HL-60 (cell line): Measurements from ENCODE around the gene EFNA5.
A peak's percentile ranks its signal among the peaks of the same experiment; 100 is the strongest.

ENCODE experiments used
- DNase-seq, 2 experiments: peaks; one replicate each; pipeline ENCODE4 v3.0.0-alpha.2; 2010 to 2020; ENCODE audit warnings: low read depth in 1 of 2, low spot score in 1 of 2
- H3K27ac ChIP-seq: fragments of 250-450 bp; sonication (Bioruptor Pico); replicated peaks from 2 replicates; pipeline ENCODE4 v1.5.1; 2020; ENCODE audit warnings: mild to moderate bottlenecking, moderate library complexity
- H3K27me3 ChIP-seq: fragments of 250-450 bp; sonication (Bioruptor Pico); 2 replicates; pipeline ENCODE4 v1.5.1; 2021; ENCODE audit warnings: mild to moderate bottlenecking, moderate library complexity; ENCODE audit not compliant: insufficient read depth, poor library complexity, severe bottlenecking
- H3K4me3 ChIP-seq: replicated peaks from 2 replicates; pipeline ENCODE4 v1.5.1; 2011; ENCODE audit warnings: mild to moderate bottlenecking, control low read depth, low read length; ENCODE audit not compliant: insufficient read depth
- GABPA ChIP-seq: IDR thresholded peaks from 2 replicates; pipeline ENCODE4 v1.6.1; 2012; ENCODE audit warnings: low read depth
- POLR2AphosphoS5 ChIP-seq: IDR thresholded peaks from 2 replicates; pipeline ENCODE4 v1.6.1; 2012; ENCODE audit warnings: low read depth
- SPI1 ChIP-seq: IDR thresholded peaks from 2 replicates; pipeline ENCODE4 v1.6.1; 2012; ENCODE audit warnings: low read depth, mild to moderate bottlenecking, borderline replicate concordance
- TF ChIP-seq, protein P1 (sequence below): IDR thresholded peaks from one replicate; pipeline ENCODE4 v1.5.1; 2011; ENCODE audit warnings: low read length, control low read depth, inconsistent platforms; ENCODE audit not compliant: insufficient read depth
- TF ChIP-seq, protein P2 (sequence below): IDR thresholded peaks from 2 replicates; pipeline ENCODE4 v1.6.1; 2012; ENCODE audit warnings: low read depth; ENCODE audit not compliant: insufficient replicate concordance

EFNA5 gene

DNA sequence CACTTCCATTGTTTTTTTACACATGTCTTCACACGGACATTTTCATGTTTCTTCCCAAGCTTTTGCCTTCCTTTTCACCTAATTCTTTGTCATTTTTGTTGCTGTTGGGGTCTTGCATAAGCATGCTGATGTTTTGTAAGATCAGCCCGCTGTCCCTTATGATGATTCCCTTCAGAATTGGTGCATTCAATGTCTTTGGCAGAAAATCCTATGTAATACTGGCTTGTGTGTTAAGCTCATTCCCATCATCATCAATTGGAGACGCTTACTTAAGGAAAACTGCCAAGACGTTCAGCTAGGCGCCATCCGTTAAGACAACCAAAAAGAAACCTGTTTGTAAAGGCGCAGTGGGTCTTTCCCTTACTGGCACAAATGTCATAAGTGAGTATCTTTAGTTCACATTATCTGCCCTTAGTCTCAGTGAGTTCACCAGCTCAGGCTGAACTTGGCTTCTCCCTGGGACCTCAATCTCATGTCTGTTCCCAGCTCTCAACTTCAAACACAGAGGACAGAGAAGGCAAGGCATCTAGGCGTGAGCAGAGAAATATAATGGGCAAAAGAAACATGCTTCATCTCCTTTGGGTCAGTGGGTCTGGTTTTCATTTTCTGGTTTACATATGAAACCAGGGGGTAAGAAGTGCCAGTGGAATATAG is 97.9 kb downstream of the EFNA5 start:
- TF ChIP-seq GABPA (no peak), POLR2AphosphoS5 (no peak), SPI1 (no peak)
- TF ChIP-seq, protein P1, sequence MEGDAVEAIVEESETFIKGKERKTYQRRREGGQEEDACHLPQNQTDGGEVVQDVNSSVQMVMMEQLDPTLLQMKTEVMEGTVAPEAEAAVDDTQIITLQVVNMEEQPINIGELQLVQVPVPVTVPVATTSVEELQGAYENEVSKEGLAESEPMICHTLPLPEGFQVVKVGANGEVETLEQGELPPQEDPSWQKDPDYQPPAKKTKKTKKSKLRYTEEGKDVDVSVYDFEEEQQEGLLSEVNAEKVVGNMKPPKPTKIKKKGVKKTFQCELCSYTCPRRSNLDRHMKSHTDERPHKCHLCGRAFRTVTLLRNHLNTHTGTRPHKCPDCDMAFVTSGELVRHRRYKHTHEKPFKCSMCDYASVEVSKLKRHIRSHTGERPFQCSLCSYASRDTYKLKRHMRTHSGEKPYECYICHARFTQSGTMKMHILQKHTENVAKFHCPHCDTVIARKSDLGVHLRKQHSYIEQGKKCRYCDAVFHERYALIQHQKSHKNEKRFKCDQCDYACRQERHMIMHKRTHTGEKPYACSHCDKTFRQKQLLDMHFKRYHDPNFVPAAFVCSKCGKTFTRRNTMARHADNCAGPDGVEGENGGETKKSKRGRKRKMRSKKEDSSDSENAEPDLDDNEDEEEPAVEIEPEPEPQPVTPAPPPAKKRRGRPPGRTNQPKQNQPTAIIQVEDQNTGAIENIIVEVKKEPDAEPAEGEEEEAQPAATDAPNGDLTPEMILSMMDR, result no peak
- TF ChIP-seq, protein P2, sequence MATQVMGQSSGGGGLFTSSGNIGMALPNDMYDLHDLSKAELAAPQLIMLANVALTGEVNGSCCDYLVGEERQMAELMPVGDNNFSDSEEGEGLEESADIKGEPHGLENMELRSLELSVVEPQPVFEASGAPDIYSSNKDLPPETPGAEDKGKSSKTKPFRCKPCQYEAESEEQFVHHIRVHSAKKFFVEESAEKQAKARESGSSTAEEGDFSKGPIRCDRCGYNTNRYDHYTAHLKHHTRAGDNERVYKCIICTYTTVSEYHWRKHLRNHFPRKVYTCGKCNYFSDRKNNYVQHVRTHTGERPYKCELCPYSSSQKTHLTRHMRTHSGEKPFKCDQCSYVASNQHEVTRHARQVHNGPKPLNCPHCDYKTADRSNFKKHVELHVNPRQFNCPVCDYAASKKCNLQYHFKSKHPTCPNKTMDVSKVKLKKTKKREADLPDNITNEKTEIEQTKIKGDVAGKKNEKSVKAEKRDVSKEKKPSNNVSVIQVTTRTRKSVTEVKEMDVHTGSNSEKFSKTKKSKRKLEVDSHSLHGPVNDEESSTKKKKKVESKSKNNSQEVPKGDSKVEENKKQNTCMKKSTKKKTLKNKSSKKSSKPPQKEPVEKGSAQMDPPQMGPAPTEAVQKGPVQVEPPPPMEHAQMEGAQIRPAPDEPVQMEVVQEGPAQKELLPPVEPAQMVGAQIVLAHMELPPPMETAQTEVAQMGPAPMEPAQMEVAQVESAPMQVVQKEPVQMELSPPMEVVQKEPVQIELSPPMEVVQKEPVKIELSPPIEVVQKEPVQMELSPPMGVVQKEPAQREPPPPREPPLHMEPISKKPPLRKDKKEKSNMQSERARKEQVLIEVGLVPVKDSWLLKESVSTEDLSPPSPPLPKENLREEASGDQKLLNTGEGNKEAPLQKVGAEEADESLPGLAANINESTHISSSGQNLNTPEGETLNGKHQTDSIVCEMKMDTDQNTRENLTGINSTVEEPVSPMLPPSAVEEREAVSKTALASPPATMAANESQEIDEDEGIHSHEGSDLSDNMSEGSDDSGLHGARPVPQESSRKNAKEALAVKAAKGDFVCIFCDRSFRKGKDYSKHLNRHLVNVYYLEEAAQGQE, result no peak
- no peak for DNase-seq
- Histone ChIP-seq H3K27ac (no peak overlapping the region), H3K27me3 (no peaks in the 10 kb centered on the region), H3K4me3 (no peak overlapping the region)

DNA sequence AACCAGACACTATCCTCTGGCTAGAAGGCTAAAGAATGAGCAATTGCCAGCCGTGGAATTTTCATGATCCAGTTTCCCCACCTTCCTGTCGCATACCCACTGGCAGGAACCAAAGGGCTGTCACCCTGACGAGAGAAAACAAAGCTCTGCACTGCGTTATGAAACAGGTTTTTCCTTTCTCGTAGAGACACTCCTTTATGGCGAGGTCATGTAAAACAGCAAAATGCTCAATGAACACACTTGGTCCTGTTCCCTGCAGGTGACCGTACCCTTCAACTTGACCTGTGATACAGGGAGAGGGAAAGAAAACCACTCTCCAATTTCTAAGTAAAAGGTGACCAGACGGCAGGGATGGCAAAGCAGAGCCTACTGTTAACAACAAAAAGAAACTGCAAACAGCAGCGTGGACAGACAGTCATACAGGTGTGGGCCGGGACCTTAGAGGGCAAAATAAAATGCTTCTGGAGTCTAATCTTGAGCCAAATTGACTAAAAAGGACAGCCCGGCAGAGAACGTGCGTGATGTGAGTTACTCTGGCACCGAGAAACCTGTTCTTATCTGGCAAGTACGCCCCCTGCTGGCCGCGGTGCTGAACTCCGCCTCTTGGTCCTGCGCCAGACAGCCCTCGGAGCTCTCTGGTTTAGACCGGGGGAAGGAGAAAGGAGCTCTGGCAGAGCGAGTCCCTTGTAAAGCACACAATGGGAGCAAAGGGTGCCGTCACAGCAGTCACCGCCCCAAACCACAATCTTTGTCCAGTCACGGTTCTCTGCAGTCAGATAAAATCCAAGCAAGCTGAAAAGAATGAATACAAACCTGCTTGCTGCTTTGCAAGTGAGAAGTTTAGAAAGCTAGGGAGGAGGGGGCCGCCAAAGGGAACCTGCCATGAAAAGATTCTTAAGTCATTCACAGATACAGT is 98.9 kb downstream of the EFNA5 start:
- TF ChIP-seq, protein P2, result no peak
- TF ChIP-seq, protein P1, result peak; percentile 5
- TF ChIP-seq POLR2AphosphoS5 (no peak), SPI1 (no peak), GABPA (no peak)
- peak; percentile 15 to 69 for DNase-seq
- Histone ChIP-seq H3K27me3 (no peaks in the 10 kb centered on the region), H3K27ac (no peak overlapping the region), H3K4me3 (no peak overlapping the region)

DNA sequence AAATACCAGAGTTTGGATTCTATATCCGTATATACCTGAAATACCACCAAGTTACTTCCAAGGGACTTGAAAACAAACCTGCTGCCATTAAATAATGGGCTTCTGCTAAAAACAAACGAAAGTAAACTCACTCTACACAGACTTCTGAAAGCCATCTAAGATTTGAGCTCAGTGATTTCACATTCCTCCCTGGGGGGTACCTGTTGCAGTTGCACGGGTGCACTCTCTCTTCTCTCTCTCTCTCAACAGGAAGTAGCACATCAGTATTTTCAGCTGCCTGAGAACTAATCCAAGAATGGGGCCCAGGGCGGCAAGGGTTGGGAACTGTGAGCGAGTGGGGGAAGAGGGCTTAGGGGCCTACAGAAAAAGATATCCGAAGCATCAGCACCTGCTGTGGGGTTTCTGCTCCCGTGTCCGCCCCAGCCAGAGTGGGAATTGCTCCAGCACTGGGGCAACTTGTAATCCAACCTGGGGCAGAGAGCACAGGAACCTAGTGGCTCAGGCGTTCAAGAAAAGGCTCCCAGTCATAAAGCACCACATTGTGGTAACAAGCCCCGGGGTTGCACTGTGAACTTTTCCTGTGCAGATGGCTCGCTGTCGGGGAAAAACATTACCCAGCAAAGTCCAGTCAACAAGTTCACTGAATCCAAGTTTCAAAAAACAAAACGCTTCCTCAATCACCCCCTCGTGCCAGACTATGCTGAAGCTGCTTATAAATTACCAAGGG is 99.8 kb downstream of the EFNA5 start:
- H3K27me3 ChIP-seq, result no peaks in the 10 kb centered on the region
- no peak for DNase-seq
- no peak overlapping the region for H3K27ac ChIP-seq
- TF ChIP-seq POLR2AphosphoS5, result no peak
- TF ChIP-seq, protein P1, result no peak
- no peak for TF ChIP-seq SPI1
- H3K4me3 ChIP-seq, result no peak overlapping the region
